Natural killer cell (primary cell): ENCODE results near the gene RELT. TPM values are rescaled to one million over a fixed set of nuclear protein-coding genes. Genes with fewer than 3 reads are reported as not detected.

Experiments
- ATAC-seq, 3 donors: fragments of 150-1000 bp in 2 of 3; fragments of 200-7000 bp in 1 of 3; cut with Tn5 transposase; 1 replicate in 1 of 3; 2 replicates in 2 of 3; pipeline ENCODE4 v1.10.0; 2021; ENCODE audit warnings: mild to moderate bottlenecking in 2 of 3, moderate library complexity in 2 of 3
- DNase-seq, 2 donors: peaks; one replicate each; pipeline versions ENCODE4 v3.0.0 to v3.0.0-alpha.2; 2013 to 2021; ENCODE audit warnings: mixed read lengths in 1 of 2
- H3K27ac ChIP-seq: one replicate; pipeline ENCODE4 v1.5.1; 2013; ENCODE audit warnings: mild to moderate bottlenecking, low read length
- H3K27me3 ChIP-seq: one replicate; pipeline ENCODE4 v1.6.1; 2013; ENCODE audit warnings: low read length; ENCODE audit not compliant: control insufficient read depth, insufficient read depth
- H3K36me3 ChIP-seq: one replicate; pipeline ENCODE4 v1.6.1; 2013; ENCODE audit warnings: low read length; ENCODE audit not compliant: control insufficient read depth, insufficient read depth
- H3K4me1 ChIP-seq: one replicate; pipeline ENCODE4 v1.6.1; 2013; ENCODE audit warnings: low read length; ENCODE audit not compliant: control insufficient read depth, insufficient read depth
- H3K4me3 ChIP-seq: one replicate; pipeline ENCODE4 v1.5.1; 2013; ENCODE audit warnings: low read length
- H3K9me3 ChIP-seq: one replicate; pipeline ENCODE4 v1.6.1; 2013; ENCODE audit warnings: low read length; ENCODE audit not compliant: control insufficient read depth, insufficient read depth
- H3K27ac Mint-ChIP-seq, 2 donors: one replicate each; pipeline ENCODE4 v1.8.0; 2022; ENCODE audit warnings: mild to moderate bottlenecking in 2 of 2, mixed read lengths in 2 of 2, moderate library complexity in 1 of 2
- H3K27me3 Mint-ChIP-seq, 2 donors: one replicate each; pipeline ENCODE4 v1.8.0; 2022; ENCODE audit warnings: low read depth in 2 of 2, mixed read lengths in 2 of 2
- H3K36me3 Mint-ChIP-seq: one replicate; pipeline ENCODE4 v1.8.0; 2022; ENCODE audit warnings: mixed read lengths
- H3K4me1 Mint-ChIP-seq, 2 donors: one replicate each; pipeline ENCODE4 v1.8.0; 2022; ENCODE audit warnings: mixed read lengths in 2 of 2
- H3K4me3 Mint-ChIP-seq: one replicate; pipeline ENCODE4 v1.8.0; 2022; ENCODE audit warnings: mild to moderate bottlenecking, moderate library complexity, mixed read lengths
- H3K9me3 Mint-ChIP-seq, 2 donors: one replicate each; pipeline ENCODE4 v1.8.0; 2022; ENCODE audit warnings: mixed read lengths in 2 of 2
- WGBS: methylation state at CpG from one replicate; pipeline ENCODE4 v1.1.7; 2013; ENCODE audit warnings: missing lambda C conversion rate; ENCODE audit not compliant: insufficient coverage; 5-methylcytosine and 5-hydroxymethylcytosine counted together
- intact Hi-C: fragments of 100-400 bp; cut with micrococcal nuclease; formaldehyde crosslinking; loops from one replicate; pipeline ENCODE4 v1.14.2; 2022
- total RNA-seq, 4 donors: library from RNA; stranded (reverse); fragments of 120-200 nt in 1 of 4; gene quantifications; one replicate each; pipeline versions ENCODE4 v1.2.3 to v1.2.4, GENCODE V29; 2013 to 2022
- TF ChIP-seq, protein P1 (sequence below): fragments of 200-600 bp; IDR thresholded peaks from one replicate; pipeline ENCODE4 v1.8.0; 2022; ENCODE audit warnings: antibody characterized with exemption

Gene RELT
- total RNA-seq, 3 donors from 2014 or later (not counting 1 experiment from before 2014, with no cell fraction given), result 132 to 264 (median 151) TPM

DNA sequence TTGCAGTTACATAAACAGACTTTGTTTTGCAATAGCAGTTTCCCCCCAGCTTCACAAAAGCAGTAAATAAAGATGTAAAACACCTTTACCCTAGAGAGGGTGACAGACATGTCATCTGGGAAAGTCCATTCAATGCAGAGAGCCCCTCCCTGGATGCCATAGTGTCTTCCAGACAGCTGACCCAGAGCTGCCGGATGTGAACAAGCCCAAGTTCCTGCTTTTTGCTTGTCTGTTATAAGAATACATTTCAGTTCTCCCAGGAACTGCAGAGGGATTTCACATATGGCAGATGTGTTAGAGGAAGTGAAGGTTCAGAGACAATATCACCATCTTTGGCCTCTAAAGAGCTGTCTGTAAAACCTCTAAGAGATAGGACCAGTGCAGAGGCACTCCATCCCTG is 48.9 kb downstream of the RELT start:
- no peaks in the 10 kb centered on the region for H3K36me3 ChIP-seq
- Mint-ChIP-seq H3K27ac (no peak overlapping the region), H3K27me3 (no peaks in the 10 kb centered on the region), H3K9me3 (no peaks in the 10 kb centered on the region), H3K4me3 (no peak overlapping the region), H3K36me3 (no peaks in the 10 kb centered on the region), H3K4me1 (peaks cover 0 to 14% of the 10 kb centered on the region in 2 donors)
- DNase-seq, result no peak
- ATAC-seq, result peak in 2 of 3 donors; percentile 36 to 43
- H3K27ac ChIP-seq, result no peak overlapping the region
- WGBS, result 67% methylated on average over 1 of the region's 1 CpG
- peaks cover 7% of the 10 kb centered on the region for H3K4me1 ChIP-seq
- no peaks in the 10 kb centered on the region for H3K9me3 ChIP-seq
- intact Hi-C loops, result no loop called here
- TF ChIP-seq, protein P1, sequence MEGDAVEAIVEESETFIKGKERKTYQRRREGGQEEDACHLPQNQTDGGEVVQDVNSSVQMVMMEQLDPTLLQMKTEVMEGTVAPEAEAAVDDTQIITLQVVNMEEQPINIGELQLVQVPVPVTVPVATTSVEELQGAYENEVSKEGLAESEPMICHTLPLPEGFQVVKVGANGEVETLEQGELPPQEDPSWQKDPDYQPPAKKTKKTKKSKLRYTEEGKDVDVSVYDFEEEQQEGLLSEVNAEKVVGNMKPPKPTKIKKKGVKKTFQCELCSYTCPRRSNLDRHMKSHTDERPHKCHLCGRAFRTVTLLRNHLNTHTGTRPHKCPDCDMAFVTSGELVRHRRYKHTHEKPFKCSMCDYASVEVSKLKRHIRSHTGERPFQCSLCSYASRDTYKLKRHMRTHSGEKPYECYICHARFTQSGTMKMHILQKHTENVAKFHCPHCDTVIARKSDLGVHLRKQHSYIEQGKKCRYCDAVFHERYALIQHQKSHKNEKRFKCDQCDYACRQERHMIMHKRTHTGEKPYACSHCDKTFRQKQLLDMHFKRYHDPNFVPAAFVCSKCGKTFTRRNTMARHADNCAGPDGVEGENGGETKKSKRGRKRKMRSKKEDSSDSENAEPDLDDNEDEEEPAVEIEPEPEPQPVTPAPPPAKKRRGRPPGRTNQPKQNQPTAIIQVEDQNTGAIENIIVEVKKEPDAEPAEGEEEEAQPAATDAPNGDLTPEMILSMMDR, result no peak
- no peak overlapping the region for H3K4me3 ChIP-seq
- no peaks in the 10 kb centered on the region for H3K27me3 ChIP-seq

DNA sequence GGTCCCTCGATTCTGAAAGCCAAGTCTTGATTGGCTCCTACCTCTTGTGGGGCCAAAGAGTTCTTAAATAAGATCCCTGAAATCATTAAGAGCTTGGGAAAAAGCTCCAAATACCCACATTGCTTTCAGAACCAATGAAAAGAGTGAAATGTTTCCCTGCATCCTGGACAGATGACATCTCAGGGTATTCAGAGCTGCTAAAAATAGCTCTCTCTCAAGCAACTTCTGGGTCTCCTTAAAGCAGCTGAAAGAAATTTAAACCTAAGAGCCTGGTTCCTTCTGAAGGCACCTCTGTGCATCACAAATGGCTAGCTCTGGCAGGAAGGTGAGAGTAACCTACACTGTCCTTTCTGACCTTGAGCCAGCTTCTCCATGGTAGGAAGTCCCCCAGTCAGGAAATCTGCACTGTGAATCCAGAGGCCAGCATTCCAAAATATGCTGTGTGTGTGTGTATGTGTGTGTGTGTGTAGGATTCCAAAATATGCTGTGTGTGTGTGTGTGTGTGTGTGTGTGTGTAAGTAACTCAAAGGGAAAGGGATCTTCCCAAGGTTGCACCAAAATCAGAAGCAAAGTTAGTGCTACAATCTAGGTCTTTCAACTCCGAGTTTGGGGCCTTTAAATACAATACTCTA is 50.1 kb downstream of the RELT start:
- Mint-ChIP-seq H3K9me3 (no peaks in the 10 kb centered on the region), H3K36me3 (no peaks in the 10 kb centered on the region), H3K4me3 (no peak overlapping the region), H3K27me3 (no peaks in the 10 kb centered on the region), H3K27ac (no peak overlapping the region), H3K4me1 (peaks cover 0 to 14% of the 10 kb centered on the region in 2 donors)
- 100% methylated on average over 1 of the region's 2 CpGs for WGBS
- Histone ChIP-seq H3K4me3 (no peak overlapping the region), H3K27me3 (no peaks in the 10 kb centered on the region), H3K36me3 (no peaks in the 10 kb centered on the region), H3K4me1 (peaks cover 7% of the 10 kb centered on the region), H3K9me3 (no peaks in the 10 kb centered on the region), H3K27ac (no peak overlapping the region)
- ATAC-seq (no peak), DNase-seq (no peak)
- TF ChIP-seq, protein P1, result no peak
- intact Hi-C loops, result no loop called here

DNA sequence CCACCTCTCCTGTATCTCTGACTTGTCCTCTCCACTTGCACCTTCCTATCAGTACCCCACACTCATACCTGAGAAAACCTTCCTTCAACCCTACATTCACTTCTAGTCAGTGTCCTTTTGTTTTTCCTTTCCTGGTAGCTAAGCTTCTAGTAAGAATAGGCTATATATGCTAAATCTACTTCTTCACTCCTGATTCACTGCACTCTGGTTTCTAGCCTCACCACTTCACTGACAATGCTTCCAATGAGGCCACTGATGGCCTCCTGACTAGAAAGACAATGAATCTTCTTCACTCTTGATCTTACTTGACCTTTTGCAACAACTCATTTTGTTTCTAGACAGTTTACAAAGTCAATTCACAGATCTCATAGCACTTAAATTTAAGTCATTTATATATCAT is 52.0 kb downstream of the RELT start:
- H3K9me3 Mint-ChIP-seq, result no peaks in the 10 kb centered on the region
- no peaks in the 10 kb centered on the region for H3K36me3 Mint-ChIP-seq
- intact Hi-C loops, result no loop called here
- Histone ChIP-seq H3K27me3 (no peaks in the 10 kb centered on the region), H3K9me3 (no peaks in the 10 kb centered on the region), H3K27ac (no peak overlapping the region), H3K36me3 (no peaks in the 10 kb centered on the region), H3K4me1 (peaks cover 7% of the 10 kb centered on the region), H3K4me3 (no peak overlapping the region)
- DNase-seq (no peak), ATAC-seq (no peak)
- TF ChIP-seq, protein P1, result no peak
- no peak overlapping the region for H3K4me3 Mint-ChIP-seq
- no peak overlapping the region for H3K27ac Mint-ChIP-seq
- H3K4me1 Mint-ChIP-seq, result peaks cover 0 to 12% of the 10 kb centered on the region in 2 donors
- H3K27me3 Mint-ChIP-seq, result no peaks in the 10 kb centered on the region

- intact Hi-C loops, result no loop called here
- Histone ChIP-seq H3K9me3 (no peaks in the 10 kb centered on the region), H3K4me3 (no peak overlapping the region), H3K27me3 (no peaks in the 10 kb centered on the region), H3K36me3 (no peaks in the 10 kb centered on the region), H3K27ac (no peak overlapping the region), H3K4me1 (peaks cover 7% of the 10 kb centered on the region)
- no peaks in the 10 kb centered on the region for H3K9me3 Mint-ChIP-seq
- peaks cover 0 to 7% of the 10 kb centered on the region in 2 donors for H3K4me1 Mint-ChIP-seq
- ATAC-seq (no peak), DNase-seq (no peak)
- H3K4me3 Mint-ChIP-seq, result no peak overlapping the region
- H3K27me3 Mint-ChIP-seq, result no peaks in the 10 kb centered on the region
- no peak overlapping the region for H3K27ac Mint-ChIP-seq
- H3K36me3 Mint-ChIP-seq, result no peaks in the 10 kb centered on the region
- TF ChIP-seq, protein P1, result no peak
These were observed 52.5 kb downstream of the RELT start for GRCh38 chr11:73428699-73429098.
